Spleen (tissue), 11 donors: ENCODE data around the gene SLCO2A1. TPM values are rescaled to one million over a fixed set of nuclear protein-coding genes. Genes with fewer than 3 reads are reported as not detected.

Experiments used
- DNase-seq: peaks from one replicate; pipeline ENCODE4 v3.0.0-alpha.2; 2020
- H3K27ac ChIP-seq, 8 donors: fragments of 200-600 bp; sonication (generic) in 7 of 8; 1 replicate in 4 of 8; 2 replicates in 4 of 8; pipeline versions ENCODE4 v1.5.0 to v1.8.0; 2016 to 2021; ENCODE audit warnings: inconsistent platforms in 4 of 8, mild to moderate bottlenecking in 4 of 8, moderate library complexity in 1 of 8
- H3K27me3 ChIP-seq, 7 donors: fragments of 200-600 bp; sonication (generic) in 6 of 7; replicated peaks in 1 of 7; 1 replicate in 4 of 7; 2 replicates in 3 of 7; pipeline versions ENCODE4 v1.5.0 to v1.8.0; 2016 to 2021; ENCODE audit warnings: inconsistent platforms in 3 of 7, mild to moderate bottlenecking in 1 of 7
- H3K36me3 ChIP-seq, 6 donors: fragments of 200-600 bp; sonication (generic) in 5 of 6; 1 replicate in 4 of 6; 2 replicates in 2 of 6; pipeline versions ENCODE4 v1.5.0 to v1.8.0; 2016 to 2021; ENCODE audit warnings: inconsistent platforms in 2 of 6
- H3K4me1 ChIP-seq, 6 donors: fragments of 200-600 bp; sonication (generic) in 5 of 6; 1 replicate in 3 of 6; 2 replicates in 3 of 6; pipeline versions ENCODE4 v1.5.0 to v1.8.0; 2016 to 2021; ENCODE audit warnings: inconsistent platforms in 3 of 6
- H3K4me3 ChIP-seq, 8 donors: fragments of 200-600 bp; sonication (generic) in 7 of 8; 1 replicate in 4 of 8; 2 replicates in 4 of 8; pipeline versions ENCODE4 v1.5.0 to v1.8.0; 2016 to 2021; ENCODE audit warnings: inconsistent platforms in 4 of 8, mild to moderate bottlenecking in 4 of 8, moderate library complexity in 2 of 8
- H3K9me3 ChIP-seq, 8 donors: fragments of 200-600 bp; sonication (generic) in 7 of 8; 1 replicate in 4 of 8; 2 replicates in 4 of 8; pipeline versions ENCODE4 v1.5.0 to v1.8.0; 2016 to 2021; ENCODE audit warnings: inconsistent platforms in 4 of 8
- POLR2A ChIP-seq, 3 donors: fragments of 450-650 bp; IDR thresholded peaks; one replicate each; pipeline ENCODE4 v1.5.1; 2017; ENCODE audit warnings: antibody characterized with exemption in 3 of 3, mild to moderate bottlenecking in 1 of 3
- POLR2AphosphoS5 ChIP-seq, 3 donors: sonication (generic); formaldehyde crosslinking; IDR thresholded peaks; one replicate each; pipeline ENCODE4 v1.5.1; 2017; ENCODE audit warnings: antibody characterized with exemption in 3 of 3
- WGBS, 5 donors: extraction: QIAGEN DNeasy Blood & Tissue Kit in 3 of 5; methylation state at CpG; one replicate each; pipeline versions ENCODE4 v1.1.5 to v1.1.7; 2013 to 2018; 5-methylcytosine and 5-hydroxymethylcytosine counted together
- intact Hi-C: fragments of 100-400 bp; cut with DNase I; formaldehyde crosslinking; loops from one replicate; pipeline ENCODE4 v1.15.0; 2023; ENCODE audit warnings: low total_unique reads
- polyA plus RNA-seq, 3 donors: library from polyadenylated mRNA; stranded (reverse); fragments of 200-250 nt; gene quantifications; one replicate each; pipeline ENCODE4 v1.2.1, GENCODE V29; 2013
- total RNA-seq, 7 donors: library from RNA; depleted of rRNA in 3 of 7; stranded (reverse); fragments of >200 nt in 3 of 7; fragmentation: NEBNext Ultra II Directional in 4 of 7; extraction: Animal tissue kit (Norgen Biotek cat#: 25700) in 4 of 7; gene quantifications; one replicate each; pipeline versions ENCODE4 v1.1.0 to v1.2.1, GENCODE V29; 2016 to 2021
- TF ChIP-seq, protein P1 (sequence below), 11 experiments: fragments of 200-600 bp in 7 of 11; fragments of 450-650 bp in 4 of 11; sonication (generic) in 4 of 11; IDR thresholded peaks in 8 of 11; conservative IDR thresholded peaks in 3 of 11; 1 replicate in 7 of 11; 2 replicates in 4 of 11; pipeline versions ENCODE4 v1.4.0 to v1.8.0; 2016 to 2021; ENCODE audit warnings: antibody characterized with exemption in 11 of 11, inconsistent platforms in 4 of 11, mild to moderate bottlenecking in 1 of 11
- donor health status: healthy with polysubstance abuse.
- donor health status: DM: no; HTN: no; CAD: no; lungs with moderate emphysema.
- donor health status: DM: no; HTN: no; CAD: no.
- donor health status: Bipolar disorder and iron deficiency.
- donor health status: healthy.
- donor health status: DM: no; HTN: no; CAD: no.
- donor health status: DM: yes; HTN: yes; CAD: no.

The SLCO2A1 gene
- total and polyA plus RNA-seq, 10 donors, result 4.8 to 118 (median 29.8) TPM

- Histone ChIP-seq H3K27ac (no peak overlapping the region), H3K27me3 (no peaks in the 10 kb centered on the region), H3K4me1 (peaks cover 0 to 19% (median 2%) of the 10 kb centered on the region in 6 donors), H3K9me3 (no peaks in the 10 kb centered on the region), H3K36me3 (peaks cover 0 to 45% (median 0%) of the 10 kb centered on the region in 6 donors), H3K4me3 (no peak overlapping the region)
- WGBS, 5 donors, result 67 to 72% (median 69%) methylated on average over 10 of the region's 10 CpGs
- intact Hi-C loops, result loop anchor here (5.0 kb wide), 1 partner anchor 278 kb away; no protein-coding TSS in a partner anchor
- DNase-seq, result peak; percentile 54
- TF ChIP-seq, protein P1, sequence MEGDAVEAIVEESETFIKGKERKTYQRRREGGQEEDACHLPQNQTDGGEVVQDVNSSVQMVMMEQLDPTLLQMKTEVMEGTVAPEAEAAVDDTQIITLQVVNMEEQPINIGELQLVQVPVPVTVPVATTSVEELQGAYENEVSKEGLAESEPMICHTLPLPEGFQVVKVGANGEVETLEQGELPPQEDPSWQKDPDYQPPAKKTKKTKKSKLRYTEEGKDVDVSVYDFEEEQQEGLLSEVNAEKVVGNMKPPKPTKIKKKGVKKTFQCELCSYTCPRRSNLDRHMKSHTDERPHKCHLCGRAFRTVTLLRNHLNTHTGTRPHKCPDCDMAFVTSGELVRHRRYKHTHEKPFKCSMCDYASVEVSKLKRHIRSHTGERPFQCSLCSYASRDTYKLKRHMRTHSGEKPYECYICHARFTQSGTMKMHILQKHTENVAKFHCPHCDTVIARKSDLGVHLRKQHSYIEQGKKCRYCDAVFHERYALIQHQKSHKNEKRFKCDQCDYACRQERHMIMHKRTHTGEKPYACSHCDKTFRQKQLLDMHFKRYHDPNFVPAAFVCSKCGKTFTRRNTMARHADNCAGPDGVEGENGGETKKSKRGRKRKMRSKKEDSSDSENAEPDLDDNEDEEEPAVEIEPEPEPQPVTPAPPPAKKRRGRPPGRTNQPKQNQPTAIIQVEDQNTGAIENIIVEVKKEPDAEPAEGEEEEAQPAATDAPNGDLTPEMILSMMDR (IDR thresholded peaks at IDR 0.05 in 8 of 11, conservative IDR thresholded peaks at IDR 0.05 in 3 of 11), result no peak
- TF ChIP-seq POLR2A (IDR thresholded peaks at IDR 0.05), result no peak
- TF ChIP-seq POLR2AphosphoS5 (IDR thresholded peaks at IDR 0.05), result no peak
Measured at GRCh38 chr3:133934073-133934970, 95.4 kb downstream of the SLCO2A1 start.

- no peaks in the 10 kb centered on the region for H3K9me3 ChIP-seq
- peaks cover 0 to 19% (median 3%) of the 10 kb centered on the region in 6 donors for H3K4me1 ChIP-seq
- peaks cover 0 to 8% (median 0%) of the 10 kb centered on the region in 7 donors for H3K27me3 ChIP-seq
- H3K4me3 ChIP-seq, result no peak overlapping the region
- TF ChIP-seq, protein P1 (IDR thresholded peaks at IDR 0.05 in 8 of 11, conservative IDR thresholded peaks at IDR 0.05 in 3 of 11), result no peak
- TF ChIP-seq POLR2AphosphoS5 (IDR thresholded peaks at IDR 0.05) (no peak), POLR2A (IDR thresholded peaks at IDR 0.05) (no peak)
- H3K36me3 ChIP-seq, result peaks cover 0 to 42% (median 0%) of the 10 kb centered on the region in 6 donors
- 82 to 93% (median 89%) methylated on average over 9 of the region's 9 CpGs for WGBS, 5 donors
- peak; percentile 52 for DNase-seq
- intact Hi-C loops, result loop anchor here (5.0 kb wide), 1 partner anchor 279 kb away; no protein-coding TSS in a partner anchor
- H3K27ac ChIP-seq, result no peak overlapping the region
Measured at GRCh38 chr3:133933097-133934024, 96.4 kb downstream of the SLCO2A1 start.

DNA sequence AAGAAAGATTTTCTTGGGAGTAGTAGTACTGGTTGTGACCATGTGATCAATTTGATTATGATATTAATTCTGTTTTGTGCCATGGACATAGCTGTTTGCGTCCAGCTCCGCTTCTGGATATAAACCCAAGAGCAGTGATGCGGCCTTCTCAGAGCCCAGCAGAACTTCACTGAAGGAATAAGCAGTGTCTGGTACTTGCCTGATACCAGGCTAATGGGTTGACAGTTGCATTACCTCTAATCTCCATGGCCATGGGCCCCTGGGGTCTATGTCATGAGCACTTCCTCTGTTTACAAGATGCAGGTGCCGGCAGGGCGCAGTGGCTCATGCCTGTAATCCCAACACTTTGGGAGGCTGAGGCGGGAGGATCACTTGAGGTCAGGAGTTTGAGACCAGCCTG is 97.7 kb downstream of the SLCO2A1 start:
- 92 to 99% (median 97%) methylated on average over 6 of the region's 6 CpGs for WGBS, 5 donors
- Histone ChIP-seq H3K4me1 (peaks cover 7 to 19% (median 13%) of the 10 kb centered on the region in 6 donors), H3K4me3 (no peak overlapping the region), H3K27me3 (peaks cover 0 to 22% (median 0%) of the 10 kb centered on the region in 7 donors), H3K27ac (no peak overlapping the region), H3K9me3 (no peaks in the 10 kb centered on the region), H3K36me3 (peaks cover 0 to 34% (median 0%) of the 10 kb centered on the region in 6 donors)
- DNase-seq, result peak; percentile 25
- TF ChIP-seq POLR2A (IDR thresholded peaks at IDR 0.05) (no peak), POLR2AphosphoS5 (IDR thresholded peaks at IDR 0.05) (no peak)
- TF ChIP-seq, protein P1 (IDR thresholded peaks at IDR 0.05 in 8 of 11, conservative IDR thresholded peaks at IDR 0.05 in 3 of 11), result no peak
- intact Hi-C loops, result loop anchor here (5.0 kb wide), 1 partner anchor 280 kb away; no protein-coding TSS in a partner anchor
